Upper lobe of left lung (tissue), 6 donors: Measurements from ENCODE around the gene KRT20. TPM values are rescaled to one million over a fixed set of nuclear protein-coding genes. Genes with fewer than 3 reads are reported as not detected.

Experiments used
- ATAC-seq, 2 donors: fragments of 200-7000 bp; cut with Tn5 transposase; one replicate each; pipeline ENCODE4 v1.9.1; 2022; ENCODE audit warnings: mild to moderate bottlenecking in 2 of 2, moderate library complexity in 2 of 2; ENCODE audit not compliant: low FRiP score in 2 of 2
- DNase-seq, 2 donors: peaks; one replicate each; pipeline ENCODE4 v3.0.0-alpha.2; 2019 to 2020
- H3K27ac ChIP-seq, 4 donors: fragments of 200-600 bp; sonication (generic); one replicate each; pipeline ENCODE4 v1.5.1; 2016 to 2019
- H3K27me3 ChIP-seq, 4 donors: fragments of 200-600 bp; sonication (generic); one replicate each; pipeline ENCODE4 v1.5.1; 2017 to 2019
- H3K36me3 ChIP-seq, 4 donors: fragments of 200-600 bp; sonication (generic); one replicate each; pipeline ENCODE4 v1.5.1; 2016 to 2019
- H3K4me1 ChIP-seq, 4 donors: fragments of 200-600 bp; sonication (generic); one replicate each; pipeline ENCODE4 v1.5.1; 2018 to 2019
- H3K4me3 ChIP-seq, 4 donors: fragments of 200-600 bp; sonication (generic); one replicate each; pipeline ENCODE4 v1.5.1; 2017 to 2019; ENCODE audit warnings: mild to moderate bottlenecking in 2 of 4, moderate library complexity in 1 of 4
- H3K9me3 ChIP-seq, 4 donors: fragments of 200-600 bp; sonication (generic); one replicate each; pipeline ENCODE4 v1.5.1; 2018 to 2019
- EP300 ChIP-seq, 4 donors: sonication (generic); formaldehyde crosslinking; IDR thresholded peaks; one replicate each; pipeline ENCODE4 v1.5.1; 2017; ENCODE audit warnings: antibody characterized with exemption in 4 of 4, control low read depth in 2 of 4
- POLR2A ChIP-seq, 4 donors: fragments of 450-650 bp; IDR thresholded peaks; one replicate each; pipeline ENCODE4 v1.5.1; 2016 to 2017; ENCODE audit warnings: antibody characterized with exemption in 4 of 4, mild to moderate bottlenecking in 2 of 4
- POLR2AphosphoS5 ChIP-seq, 2 donors: sonication (generic); formaldehyde crosslinking; IDR thresholded peaks; one replicate each; pipeline ENCODE4 v1.5.1; 2017; ENCODE audit warnings: antibody characterized with exemption in 2 of 2
- WGBS, 2 donors: methylation state at CpG; one replicate each; pipeline ENCODE4 v1.1.5; 2017 to 2018; 5-methylcytosine and 5-hydroxymethylcytosine counted together
- total RNA-seq, 6 donors: library from RNA; depleted of rRNA in 4 of 6; stranded (reverse); fragments of >200 nt in 4 of 6; gene quantifications; one replicate each; pipeline versions ENCODE4 v1.1.0 to v1.2.1, GENCODE V29; 2016 to 2021
- TF ChIP-seq, protein P1 (sequence below), 6 experiments: fragments of 450-650 bp in 4 of 6; fragments of 200-600 bp in 2 of 6; sonication (generic) in 2 of 6; IDR thresholded peaks; one replicate each; pipeline ENCODE4 v1.5.1; 2016 to 2019; ENCODE audit warnings: antibody characterized with exemption in 6 of 6
- donor health status: DM: no; HTN: no; CAD: no; lungs with moderate emphysema.
- donor health status: DM: no; HTN: yes; CAD: no; lungs with severe emphysema.

KRT20 gene
- total RNA-seq, 6 donors from 2014 or later, result 0.31 to 0.37 TPM; not detected in 4

GRCh38 chr17:40827746-40828453 lies 57.1 kb downstream of the KRT20 start:
- WGBS, 2 donors, result 73 to 76% methylated on average over 7 of the region's 7 CpGs
- H3K27me3 ChIP-seq, result no peaks in the 10 kb centered on the region
- H3K4me1 ChIP-seq, result no peaks in the 10 kb centered on the region
- H3K4me3 ChIP-seq, result no peak overlapping the region
- ATAC-seq (no peak), DNase-seq (no peak)
- no peaks in the 10 kb centered on the region for H3K9me3 ChIP-seq
- H3K27ac ChIP-seq, result no peak overlapping the region
- H3K36me3 ChIP-seq, result no peaks in the 10 kb centered on the region
- TF ChIP-seq POLR2A (IDR thresholded peaks at IDR 0.05) (no peak), EP300 (IDR thresholded peaks at IDR 0.05) (no peak), POLR2AphosphoS5 (IDR thresholded peaks at IDR 0.05) (no peak)
- TF ChIP-seq, protein P1, sequence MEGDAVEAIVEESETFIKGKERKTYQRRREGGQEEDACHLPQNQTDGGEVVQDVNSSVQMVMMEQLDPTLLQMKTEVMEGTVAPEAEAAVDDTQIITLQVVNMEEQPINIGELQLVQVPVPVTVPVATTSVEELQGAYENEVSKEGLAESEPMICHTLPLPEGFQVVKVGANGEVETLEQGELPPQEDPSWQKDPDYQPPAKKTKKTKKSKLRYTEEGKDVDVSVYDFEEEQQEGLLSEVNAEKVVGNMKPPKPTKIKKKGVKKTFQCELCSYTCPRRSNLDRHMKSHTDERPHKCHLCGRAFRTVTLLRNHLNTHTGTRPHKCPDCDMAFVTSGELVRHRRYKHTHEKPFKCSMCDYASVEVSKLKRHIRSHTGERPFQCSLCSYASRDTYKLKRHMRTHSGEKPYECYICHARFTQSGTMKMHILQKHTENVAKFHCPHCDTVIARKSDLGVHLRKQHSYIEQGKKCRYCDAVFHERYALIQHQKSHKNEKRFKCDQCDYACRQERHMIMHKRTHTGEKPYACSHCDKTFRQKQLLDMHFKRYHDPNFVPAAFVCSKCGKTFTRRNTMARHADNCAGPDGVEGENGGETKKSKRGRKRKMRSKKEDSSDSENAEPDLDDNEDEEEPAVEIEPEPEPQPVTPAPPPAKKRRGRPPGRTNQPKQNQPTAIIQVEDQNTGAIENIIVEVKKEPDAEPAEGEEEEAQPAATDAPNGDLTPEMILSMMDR (IDR thresholded peaks at IDR 0.05), result no peak

Other genes starting within 250 kb of the KRT20 start
- 10 to 100 TPM; 39.8 to 91.4 (median 65.8) TPM for gene SMARCE1, start 237.4 kb downstream of the KRT20 start, total RNA-seq
- 1 to 10 TPM in 1 of 6 donors, under 1 TPM in 1, not detected in 4; 0.86 to 1.2 TPM for gene KRT222, start 220.1 kb downstream of the KRT20 start, total RNA-seq
- not detected for gene KRT24, start 181.5 kb downstream of the KRT20 start, total RNA-seq
- not detected for gene KRT25, start 129.9 kb downstream of the KRT20 start, total RNA-seq
- not detected for gene KRT26, start 113.0 kb downstream of the KRT20 start, total RNA-seq
- gene KRT27, start 102.7 kb downstream of the KRT20 start, total RNA-seq, result 1 to 10 TPM in 1 of 6 donors, under 1 TPM in 3, not detected in 2; 0.24 to 1.4 (median 0.65) TPM
- gene KRT28, start 85.3 kb downstream of the KRT20 start, total RNA-seq, result not detected
- 10 to 100 TPM in 4 of 6 donors, 1 to 10 TPM in 2; 4.2 to 35.0 (median 13.5) TPM for gene KRT10, start 62.6 kb downstream of the KRT20 start, total RNA-seq
- gene KRT12, start 18.0 kb downstream of the KRT20 start, total RNA-seq, result not detected
- 10 to 100 TPM in 1 of 6 donors, 1 to 10 TPM in 4, under 1 TPM in 1; 0.49 to 10.7 (median 3.1) TPM for gene KRT23, start 52.4 kb upstream of the KRT20 start, total RNA-seq
- gene KRT39, start 81.7 kb upstream of the KRT20 start, total RNA-seq, result not detected
- gene KRT40, start 99.1 kb upstream of the KRT20 start, total RNA-seq, result under 1 TPM in 1 of 6 donors, not detected in 5; 0.24 TPM
- not detected for gene KRTAP3-3, start 108.9 kb upstream of the KRT20 start, total RNA-seq
- not detected for gene KRTAP3-2, start 114.7 kb upstream of the KRT20 start, total RNA-seq
- not detected for gene KRTAP3-1, start 123.9 kb upstream of the KRT20 start, total RNA-seq
- not detected for gene KRTAP1-5, start 142.0 kb upstream of the KRT20 start, total RNA-seq
- gene KRTAP1-4, start 145.0 kb upstream of the KRT20 start, total RNA-seq, result not detected
- not detected for gene KRTAP1-3, start 149.6 kb upstream of the KRT20 start, total RNA-seq
- gene KRTAP1-1, start 156.2 kb upstream of the KRT20 start, total RNA-seq, result not detected
- gene KRTAP2-1, start 162.1 kb upstream of the KRT20 start, total RNA-seq, result not detected
- gene KRTAP2-2, start 170.0 kb upstream of the KRT20 start, total RNA-seq, result not detected
- not detected for gene KRTAP2-3, start 174.9 kb upstream of the KRT20 start, total RNA-seq
- not detected for gene KRTAP2-4, start 180.6 kb upstream of the KRT20 start, total RNA-seq
- gene KRTAP4-7, start 198.9 kb upstream of the KRT20 start, total RNA-seq, result not detected
- not detected for gene KRTAP4-8, start 212.9 kb upstream of the KRT20 start, total RNA-seq
- not detected for gene KRTAP4-16, start 217.0 kb upstream of the KRT20 start, total RNA-seq
- gene KRTAP4-9, start 220.1 kb upstream of the KRT20 start, total RNA-seq, result not detected
- not detected for gene KRTAP4-11, start 233.1 kb upstream of the KRT20 start, total RNA-seq
- gene KRTAP4-12, start 238.9 kb upstream of the KRT20 start, total RNA-seq, result not detected